ENCODE data around the gene ARFRP1.
"Not testable (repeated sequence)": the region's sequence is repeated elsewhere in the genome, so short reads cannot be mapped to it uniquely, and the experiment has no call there.

The ARFRP1 gene

DNA sequence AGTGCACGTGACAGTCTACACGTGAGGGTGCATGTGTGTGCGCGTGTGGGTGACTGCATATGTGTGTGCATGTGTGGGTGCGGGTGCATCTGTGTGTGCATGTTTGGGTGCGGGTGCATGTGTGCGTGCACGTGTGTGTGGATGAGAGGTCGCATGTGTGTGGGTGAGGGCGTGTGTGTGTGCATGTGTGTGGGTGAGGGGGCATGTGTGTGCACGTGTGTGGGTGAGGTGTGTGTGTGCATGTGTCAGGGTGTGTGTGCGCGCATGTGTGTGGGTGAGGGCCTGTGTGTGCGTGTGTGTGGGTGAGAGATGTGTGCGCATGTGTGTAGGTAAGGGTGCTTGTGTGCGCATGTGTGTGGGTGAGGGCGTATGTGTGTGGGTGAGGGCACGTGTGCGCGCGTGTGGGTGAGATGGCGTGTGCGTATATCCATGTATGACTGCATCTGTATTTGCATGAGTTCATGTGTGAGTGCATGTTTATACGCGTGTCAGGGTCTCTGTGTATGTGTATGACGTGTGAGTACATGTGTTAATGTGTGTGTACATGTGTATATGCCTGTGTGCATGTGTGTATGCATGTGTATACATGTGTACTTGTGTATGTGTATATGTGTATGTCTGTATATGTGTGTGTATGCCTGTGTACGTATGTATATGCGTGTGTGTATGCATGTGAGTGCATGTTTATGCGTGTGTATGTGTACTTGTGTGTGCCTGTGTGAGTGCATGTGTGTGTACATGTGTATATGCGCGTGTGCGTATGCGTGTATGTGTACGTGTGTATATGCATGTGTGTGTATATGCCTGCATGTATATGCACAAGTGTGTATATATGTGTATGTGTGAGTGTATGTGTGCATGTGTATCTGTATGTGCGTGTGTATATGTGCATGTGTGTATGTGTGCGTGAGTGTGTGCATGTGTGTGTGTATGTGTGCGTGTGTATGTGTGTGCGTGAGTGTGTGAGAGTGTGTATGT lies 24.6 kb upstream of the ARFRP1 start:
- DNase-seq (ENCODE audit: low spot score), result no peak
- no peak for FAIRE-seq

DNA sequence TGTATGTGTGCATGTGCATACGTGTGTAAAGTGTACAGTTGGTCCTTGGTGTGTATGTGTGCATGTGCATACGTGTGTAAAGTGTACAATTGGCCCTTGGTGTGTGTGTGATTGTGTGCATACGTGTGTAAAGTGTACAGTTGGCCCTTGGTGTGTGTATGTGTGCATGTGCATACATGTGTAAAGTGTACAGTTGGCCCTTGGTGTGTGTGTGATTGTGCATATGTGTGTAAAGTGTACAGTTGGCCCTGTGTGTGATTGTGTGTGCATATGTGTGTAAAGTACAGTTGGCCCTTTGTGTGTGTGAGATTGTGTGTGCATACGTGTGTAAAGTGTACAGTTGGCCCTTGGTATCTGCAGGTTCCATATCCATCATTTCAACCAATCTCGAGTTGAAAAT lies 23.6 kb upstream of the ARFRP1 start:
- no peak for DNase-seq (ENCODE audit: low spot score)
- no peak for FAIRE-seq

DNA sequence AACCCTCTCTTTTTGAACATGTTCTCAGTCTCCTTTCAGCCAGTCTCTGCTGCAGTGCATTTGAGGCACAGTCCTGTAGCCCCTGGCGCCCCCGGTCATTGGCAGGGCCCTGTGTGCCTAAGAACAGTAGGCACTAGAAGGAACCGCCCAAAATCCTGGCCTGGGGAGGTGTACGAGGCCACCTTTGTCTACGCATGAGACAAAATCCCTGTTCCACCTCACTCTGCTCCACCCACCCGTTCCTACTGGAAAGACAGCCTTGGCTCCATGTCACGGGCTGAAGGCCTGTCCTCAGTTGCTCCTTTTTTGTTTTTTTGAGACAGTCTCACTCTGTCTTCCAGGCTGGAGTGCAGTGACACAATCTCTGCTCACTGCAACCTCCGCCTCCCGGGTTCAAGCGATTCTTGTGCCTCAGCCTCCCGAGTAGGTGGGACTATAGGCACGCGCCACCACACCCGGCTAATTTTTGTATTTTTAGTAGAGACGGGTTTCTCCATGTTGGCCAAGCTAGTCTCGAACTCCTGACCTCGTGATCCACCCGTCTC lies 22.5 kb upstream of the ARFRP1 start:
- FAIRE-seq; DNase-seq (ENCODE audit: low spot score): not testable (repeated sequence)

- not testable (repeated sequence) for FAIRE-seq; DNase-seq (ENCODE audit: low spot score)
Observed at GRCh38 chr20:63722967-63723622, 15.3 kb upstream of the ARFRP1 start.

GRCh38 chr20:63718996-63719395 lies 11.2 kb upstream of the ARFRP1 start:
- FAIRE-seq (no peak), DNase-seq (ENCODE audit: low spot score) (no peak)

- FAIRE-seq, result no peak
Observed at GRCh38 chr20:63714858-63715257, 7.1 kb upstream of the ARFRP1 start.

GRCh38 chr20:63712191-63712590 lies 4.4 kb upstream of the ARFRP1 start:
- DNase-seq (ENCODE audit: low spot score) (no peak), FAIRE-seq (no peak)

More at GRCh38 chr20:63714858-63715257, 7.1 kb upstream of the ARFRP1 start:
- DNase-seq (ENCODE audit: low spot score), result no peak

DNA sequence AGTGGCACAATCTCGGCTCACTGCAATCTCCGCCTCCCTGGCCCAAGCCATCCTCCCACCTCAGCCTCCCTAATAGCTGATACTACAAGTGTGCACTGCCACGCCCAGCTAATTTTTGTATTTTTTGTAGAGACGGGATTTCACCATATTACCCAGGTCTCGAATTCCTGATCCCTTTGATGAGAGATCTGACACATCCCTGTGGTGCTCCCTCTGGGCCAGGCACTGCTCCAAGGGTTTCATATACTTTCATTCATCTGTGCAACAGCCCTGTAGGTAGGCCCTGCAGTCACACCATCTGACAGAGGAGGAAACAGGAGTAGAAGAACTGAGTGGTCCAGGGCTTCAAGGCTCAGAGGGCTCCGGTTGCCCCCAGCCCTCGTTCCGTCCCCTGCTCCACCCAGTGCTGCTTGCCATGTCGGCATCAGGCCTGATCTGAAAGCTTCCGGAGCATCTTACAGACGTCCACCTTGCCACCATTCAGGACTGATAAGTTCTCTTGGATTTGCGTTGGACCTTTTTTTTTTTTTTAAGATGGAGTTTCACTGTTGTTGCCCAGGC lies 3.4 kb upstream of the ARFRP1 start:
- no peak for DNase-seq (ENCODE audit: low spot score)
- no peak for FAIRE-seq

DNA sequence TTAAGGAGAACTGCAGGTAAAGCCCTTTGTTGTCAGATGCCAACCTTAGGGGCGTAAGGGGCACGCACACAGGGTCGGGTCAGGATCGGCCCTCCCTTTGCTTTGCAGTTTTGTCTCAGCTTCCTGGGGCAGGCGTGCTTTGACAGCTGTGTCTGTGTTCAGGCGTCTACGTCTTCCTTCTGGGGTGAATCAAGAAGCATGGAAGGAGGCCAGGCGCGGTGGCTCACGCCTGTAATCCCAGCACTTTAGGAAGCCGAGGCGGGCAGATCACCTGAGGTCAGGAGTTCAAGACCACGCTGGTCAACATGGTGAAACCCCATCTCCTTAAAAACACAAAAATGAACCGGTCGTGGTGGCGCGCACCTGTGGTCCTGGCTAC lies 1.4 kb upstream of the ARFRP1 start:
- FAIRE-seq (no peak), DNase-seq (ENCODE audit: low spot score) (no peak)

GRCh38 chr20:63708301-63709148 lies 749 bp upstream of the ARFRP1 start:
- FAIRE-seq (no peak), DNase-seq (ENCODE audit: low spot score) (peak; percentile 6)

GRCh38 chr20:63706852-63707557 lies 771 bp downstream of the ARFRP1 start:
- DNase-seq (ENCODE audit: low spot score), result peak; percentile 21
- FAIRE-seq, result no peak

DNA sequence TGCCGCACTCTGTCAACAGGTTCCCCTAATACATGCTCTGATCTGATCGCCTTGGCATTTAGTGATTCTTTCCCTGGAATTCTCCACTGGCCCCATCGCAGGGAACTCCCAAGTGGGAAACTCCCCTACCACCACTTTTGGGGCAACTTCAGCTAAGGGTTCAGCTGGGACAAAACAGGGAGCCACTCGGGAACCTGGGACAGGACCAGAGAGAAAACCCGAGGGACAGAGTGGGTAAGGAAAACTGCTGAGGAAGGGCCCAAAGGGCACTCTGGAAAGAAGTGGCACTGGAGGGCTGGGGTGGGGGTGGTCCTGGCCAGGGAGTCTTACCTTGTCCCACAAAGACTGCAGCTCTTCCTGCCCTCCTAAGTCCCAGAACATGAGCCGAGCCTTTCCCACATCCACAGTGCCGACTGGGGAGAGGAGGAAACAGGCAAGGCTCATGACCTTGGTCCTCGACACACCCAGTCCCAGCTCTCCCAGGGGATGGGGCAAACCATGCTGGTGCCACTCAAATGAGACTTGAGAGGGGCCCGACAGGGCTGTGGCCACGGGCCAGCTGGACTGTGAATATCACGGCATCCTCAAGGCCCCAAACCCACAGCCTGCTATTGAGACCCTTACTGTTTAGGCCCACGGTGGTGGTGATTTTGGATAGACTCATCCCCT lies 1.6 kb downstream of the ARFRP1 start:
- FAIRE-seq (no peak), DNase-seq (ENCODE audit: low spot score) (no peak)

GRCh38 chr20:63705232-63706026 lies 2.3 kb downstream of the ARFRP1 start:
- no peak for DNase-seq (ENCODE audit: low spot score)
- no peak for FAIRE-seq

- no peak for FAIRE-seq
Observed at GRCh38 chr20:63704749-63705117, 3.0 kb downstream of the ARFRP1 start.

DNA sequence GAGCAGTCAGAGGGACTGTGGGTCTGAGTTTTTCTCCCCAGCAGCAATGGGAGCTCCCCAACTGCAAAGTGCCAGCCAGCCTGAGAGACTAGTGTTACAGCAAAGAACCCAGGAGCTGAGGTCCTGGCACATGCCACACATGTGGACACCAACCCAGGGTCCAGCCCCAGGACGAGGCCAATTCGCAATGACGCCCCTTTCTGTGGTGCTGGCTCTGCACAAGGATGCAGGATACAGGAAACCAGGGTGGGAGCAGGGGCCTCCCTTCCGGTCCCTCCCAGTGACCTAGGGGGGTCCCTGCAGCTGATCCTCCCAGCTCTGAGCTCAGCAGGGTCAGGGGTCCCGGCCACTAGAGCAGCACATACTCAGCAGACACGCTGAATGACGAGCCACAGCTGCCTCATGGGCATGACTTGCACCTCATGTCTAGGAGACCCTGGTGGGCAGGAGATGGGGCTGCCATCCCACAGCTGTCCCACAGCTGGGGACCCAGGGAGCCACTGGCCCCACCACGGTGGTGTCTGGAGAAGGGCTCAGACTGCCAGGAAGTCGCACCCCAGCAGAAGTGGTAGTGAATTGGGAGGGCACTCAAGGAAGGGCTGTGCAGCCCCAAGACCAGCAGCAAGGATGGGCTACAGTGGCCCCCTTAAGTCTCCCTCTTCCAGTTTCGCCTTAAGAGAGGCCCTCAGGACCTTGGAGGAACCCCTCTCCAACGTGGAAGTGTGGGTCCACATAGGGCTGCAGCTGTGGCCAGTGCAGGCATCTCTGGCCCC lies 3.6 kb downstream of the ARFRP1 start:
- DNase-seq (ENCODE audit: low spot score) (no peak), FAIRE-seq (no peak)

More at GRCh38 chr20:63704749-63705117, 3.0 kb downstream of the ARFRP1 start:
- DNase-seq (ENCODE audit: low spot score), result no peak

DNA sequence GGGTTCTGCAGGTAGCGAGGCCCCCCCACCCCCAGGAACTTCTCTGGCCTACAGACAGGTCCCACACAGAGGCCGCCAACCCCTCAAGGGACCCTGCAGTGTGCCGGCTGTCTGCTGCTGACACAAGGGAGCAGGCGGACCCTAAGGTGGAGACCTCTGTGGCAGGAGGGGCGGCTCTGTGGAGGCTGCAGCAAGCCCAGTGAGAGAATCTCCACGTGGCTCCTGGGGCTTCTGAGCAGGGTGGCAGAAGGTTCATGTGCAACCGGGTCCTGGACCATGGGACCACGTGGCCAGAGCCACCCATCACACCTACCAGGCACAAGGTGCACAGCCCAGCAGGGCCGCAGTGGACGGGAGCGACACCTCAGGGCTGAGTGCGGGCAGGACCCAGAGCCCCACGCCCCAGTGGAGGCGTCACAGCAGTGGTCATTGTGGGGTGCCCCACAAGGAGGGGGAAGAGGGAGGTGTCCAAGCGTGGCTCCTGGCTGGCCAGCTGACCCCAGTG lies 4.3 kb downstream of the ARFRP1 start:
- DNase-seq (ENCODE audit: low spot score) (no peak), FAIRE-seq (no peak)

DNA sequence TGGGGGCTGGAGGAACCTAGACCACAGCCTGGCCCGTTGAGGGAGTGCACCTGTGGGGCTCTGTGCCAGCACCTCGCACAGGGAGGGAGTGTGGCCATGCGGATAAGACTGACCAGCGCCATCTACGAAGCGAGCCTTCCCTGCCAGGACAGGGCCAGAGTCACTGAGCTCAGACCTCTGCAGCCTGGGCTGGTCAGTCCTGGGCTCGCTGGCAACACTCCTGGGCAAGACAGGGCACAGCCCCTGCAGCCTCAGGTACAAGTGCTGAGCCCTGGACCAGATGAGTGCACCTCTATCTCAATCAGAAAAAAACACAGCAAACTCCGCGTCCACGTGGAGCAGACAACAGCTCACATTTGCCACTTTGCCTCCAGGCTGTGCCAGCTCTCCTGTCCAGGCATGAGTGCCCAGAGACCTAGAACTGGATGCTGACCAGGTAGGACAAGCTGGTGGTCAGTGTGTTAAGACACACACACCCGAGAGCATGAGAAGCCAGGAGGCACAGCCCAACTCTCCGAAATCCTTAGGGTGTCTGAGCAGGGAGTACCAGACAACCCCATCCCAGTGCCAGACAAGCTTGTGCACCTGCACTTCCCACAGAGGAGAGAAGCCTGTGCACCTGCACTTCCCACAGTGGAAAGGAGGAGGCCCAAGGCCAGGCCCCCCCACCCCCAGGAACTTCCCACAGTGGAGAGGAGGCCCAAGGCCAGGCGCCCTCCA lies 4.9 kb downstream of the ARFRP1 start:
- FAIRE-seq, result no peak
- DNase-seq (ENCODE audit: low spot score), result no peak
